Measurements from ENCODE around the gene PCDHGC3.

The PCDHGC3 gene

DNA sequence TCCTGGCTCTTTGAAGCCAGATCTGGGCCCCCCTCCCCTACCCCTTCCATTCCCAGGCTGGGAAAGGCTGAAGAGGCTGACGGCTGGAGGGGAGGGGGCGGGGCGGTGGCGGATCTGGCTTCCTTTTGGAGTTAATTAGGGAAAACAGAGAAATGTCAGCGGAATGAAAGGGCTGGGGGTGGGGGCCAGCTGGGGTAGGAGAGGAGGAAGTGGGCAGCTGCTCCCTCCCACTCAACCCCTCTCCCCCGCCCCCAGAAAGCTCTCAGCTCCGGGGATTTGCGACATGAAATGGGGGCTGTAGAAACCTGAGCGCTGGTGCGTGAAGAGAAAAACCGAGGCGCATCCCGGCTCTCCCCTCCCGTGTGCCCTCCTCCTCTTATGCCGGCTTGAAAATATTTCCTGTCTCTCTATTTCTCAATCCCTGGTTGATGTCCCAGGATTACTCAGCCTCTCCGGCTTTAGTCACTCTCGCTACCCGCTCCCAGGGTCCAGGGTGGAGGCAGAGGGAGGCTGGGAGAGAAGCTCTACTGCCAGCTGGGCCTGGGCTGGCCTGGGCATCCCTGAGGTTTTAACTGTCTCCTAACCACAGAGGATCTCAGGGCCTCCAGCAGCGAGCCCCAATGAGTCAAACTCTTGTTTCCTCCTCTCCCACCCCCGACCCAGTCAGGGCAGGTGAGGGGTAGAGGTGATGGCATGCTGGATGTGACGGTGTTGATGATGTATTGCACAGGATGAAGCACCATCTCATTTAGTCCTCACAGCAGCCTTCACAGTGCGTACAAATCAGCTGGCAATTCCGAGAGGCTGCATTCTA, 33.2 kb downstream of the PCDHGC3 start:
- DNase-seq: peak; percentile 80

DNA sequence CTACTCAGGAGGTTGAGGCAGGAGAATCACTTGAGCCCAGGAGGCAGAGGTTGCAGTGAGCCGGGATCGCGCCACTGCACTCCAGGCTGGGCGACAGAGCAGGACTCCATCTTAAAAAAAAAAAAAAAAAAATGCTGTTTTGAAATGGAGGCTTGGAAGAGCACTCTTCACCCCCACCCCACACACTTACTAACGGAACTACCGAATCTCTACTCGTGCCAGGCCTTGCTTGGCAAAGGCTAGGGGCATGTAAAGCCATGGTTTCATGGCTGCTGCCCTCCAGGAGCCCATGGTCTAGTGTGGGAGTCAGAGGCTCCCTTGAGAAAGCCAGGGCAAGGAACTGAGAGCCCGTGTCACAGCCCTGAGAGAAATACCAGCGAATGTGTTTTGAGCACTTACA, 34.4 kb downstream of the PCDHGC3 start:
- DNase-seq: no peak

DNA sequence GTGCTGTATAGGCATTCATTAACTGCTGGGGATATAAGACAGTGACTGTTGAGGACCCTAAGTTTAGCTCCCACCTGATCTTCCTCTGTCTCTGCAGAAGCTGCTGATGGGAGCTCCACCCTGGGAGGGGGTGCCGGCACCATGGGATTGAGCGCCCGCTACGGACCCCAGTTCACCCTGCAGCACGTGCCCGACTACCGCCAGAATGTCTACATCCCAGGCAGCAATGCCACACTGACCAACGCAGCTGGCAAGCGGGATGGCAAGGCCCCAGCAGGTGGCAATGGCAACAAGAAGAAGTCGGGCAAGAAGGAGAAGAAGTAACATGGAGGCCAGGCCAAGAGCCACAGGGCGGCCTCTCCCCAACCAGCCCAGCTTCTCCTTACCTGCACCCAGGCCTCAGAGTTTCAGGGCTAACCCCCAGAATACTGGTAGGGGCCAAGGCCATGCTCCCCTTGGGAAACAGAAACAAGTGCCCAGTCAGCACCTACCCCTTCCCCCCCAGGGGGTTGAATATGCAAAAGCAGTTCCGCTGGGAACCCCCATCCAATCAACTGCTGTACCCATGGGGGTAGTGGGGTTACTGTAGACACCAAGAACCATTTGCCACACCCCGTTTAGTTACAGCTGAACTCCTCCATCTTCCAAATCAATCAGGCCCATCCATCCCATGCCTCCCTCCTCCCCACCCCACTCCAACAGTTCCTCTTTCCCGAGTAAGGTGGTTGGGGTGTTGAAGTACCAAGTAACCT, 35.3 kb downstream of the PCDHGC3 start:
- no peak for DNase-seq

GRCh38 chr5:141511771-141512325, 36.1 kb downstream of the PCDHGC3 start:
- no peak for DNase-seq

- DNase-seq: peak; percentile 78
Observed at GRCh38 chr5:141512390-141512910, 36.7 kb downstream of the PCDHGC3 start.

GRCh38 chr5:141512911-141513626, 37.3 kb downstream of the PCDHGC3 start:
- peak; percentile 53 for DNase-seq

GRCh38 chr5:141513627-141514329, 38.0 kb downstream of the PCDHGC3 start:
- peak; percentile 55 for DNase-seq

DNA sequence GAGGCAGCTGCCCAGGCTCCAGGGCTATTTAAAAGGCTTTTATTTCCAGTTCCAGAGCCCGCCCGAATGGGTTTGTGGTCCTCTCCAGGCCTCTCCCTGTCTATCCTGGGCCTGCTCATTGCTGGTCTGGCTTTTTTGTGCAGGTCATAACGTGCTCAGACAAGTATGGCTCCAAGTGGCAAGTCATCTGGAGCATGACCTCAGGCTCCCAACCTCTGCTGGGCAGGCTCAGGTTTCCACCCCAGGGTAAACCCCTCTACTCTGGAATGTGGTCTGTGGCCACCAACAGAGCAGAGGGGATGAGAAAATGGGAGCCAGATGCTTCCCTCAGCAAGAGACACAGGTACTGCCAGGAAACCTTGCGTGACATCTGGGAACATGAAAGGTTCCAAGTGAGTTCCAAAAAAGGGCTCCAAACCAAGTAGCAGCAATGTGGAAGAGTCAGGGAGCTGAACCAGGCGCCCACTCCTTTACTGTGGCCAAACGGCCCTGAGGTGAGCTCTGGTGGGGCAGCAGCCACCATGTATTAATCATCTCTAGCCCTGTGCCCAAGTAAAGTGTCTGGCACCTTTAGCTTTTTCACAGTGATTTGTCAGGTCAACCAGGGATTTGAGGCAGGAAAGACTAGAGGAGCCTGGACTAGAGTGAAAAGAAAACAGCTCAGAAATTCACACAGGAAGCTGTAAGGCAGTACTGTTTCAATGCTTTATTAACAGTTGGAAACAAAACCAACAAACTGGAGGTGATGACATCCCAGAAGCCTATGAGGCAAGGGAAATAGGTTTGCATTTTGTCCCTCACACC, 38.8 kb downstream of the PCDHGC3 start:
- DNase-seq: no peak

GRCh38 chr5:141515141-141515540, 39.4 kb downstream of the PCDHGC3 start:
- DNase-seq: no peak

- no peak for DNase-seq
Observed at GRCh38 chr5:141515946-141516671, 40.3 kb downstream of the PCDHGC3 start.

GRCh38 chr5:141516672-141517025, 40.9 kb downstream of the PCDHGC3 start:
- no peak for DNase-seq

DNA sequence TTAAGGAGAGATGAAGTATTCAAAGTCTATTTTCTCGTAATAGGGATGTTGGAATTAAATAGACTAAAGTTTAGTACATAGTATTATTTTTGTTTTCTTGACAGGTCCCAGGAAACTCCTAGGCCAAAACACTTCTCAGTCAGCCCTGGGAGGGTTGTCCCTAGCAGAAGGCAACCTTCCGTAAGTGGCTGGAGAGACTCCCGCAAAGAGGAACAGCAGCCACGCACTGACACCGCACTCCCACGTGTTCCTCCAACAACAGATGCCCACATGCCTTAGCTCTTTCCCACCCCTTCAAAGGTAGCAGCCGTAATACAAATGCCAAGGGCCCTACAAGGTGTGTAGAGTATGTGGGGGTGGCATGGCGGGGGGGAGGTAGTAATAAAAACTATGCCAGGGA, 41.5 kb downstream of the PCDHGC3 start:
- no peak for DNase-seq

DNA sequence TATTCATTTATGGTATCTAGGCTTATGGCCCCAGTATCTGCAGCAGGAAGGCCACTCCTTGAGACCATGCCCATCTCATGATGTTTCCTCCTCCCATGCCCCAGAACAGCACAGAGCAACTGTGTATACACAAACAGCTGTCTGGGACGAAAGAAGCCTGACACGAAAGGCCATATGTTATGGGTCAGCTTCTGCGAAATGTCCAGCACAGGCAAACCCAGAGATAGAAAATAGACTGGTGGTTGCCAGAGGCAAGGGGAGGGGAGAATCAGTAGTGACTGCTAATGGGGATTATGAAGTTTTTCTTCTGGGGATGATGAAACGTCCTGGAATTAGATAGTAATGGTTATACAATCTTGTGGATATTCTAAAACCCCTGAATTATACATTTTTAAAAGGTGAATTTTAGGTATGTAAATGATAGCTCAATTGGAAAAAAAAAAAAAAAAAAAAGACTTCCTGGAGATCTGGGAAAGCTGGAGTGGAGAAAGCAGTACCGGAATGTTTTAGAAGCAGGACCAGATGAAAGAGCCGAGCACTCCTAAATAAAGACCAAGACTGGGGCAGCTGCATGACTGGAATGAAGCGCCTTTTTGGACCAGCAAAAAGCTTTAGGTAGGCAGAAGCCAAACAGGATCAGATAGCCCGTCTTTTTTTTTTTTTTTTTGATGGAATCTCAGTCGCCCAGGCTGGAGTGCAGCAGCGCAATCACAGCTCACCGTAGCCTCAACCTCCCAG, 42.3 kb downstream of the PCDHGC3 start:
- no peak for DNase-seq

GRCh38 chr5:141518618-141519015, 42.9 kb downstream of the PCDHGC3 start:
- DNase-seq: no peak

DNA sequence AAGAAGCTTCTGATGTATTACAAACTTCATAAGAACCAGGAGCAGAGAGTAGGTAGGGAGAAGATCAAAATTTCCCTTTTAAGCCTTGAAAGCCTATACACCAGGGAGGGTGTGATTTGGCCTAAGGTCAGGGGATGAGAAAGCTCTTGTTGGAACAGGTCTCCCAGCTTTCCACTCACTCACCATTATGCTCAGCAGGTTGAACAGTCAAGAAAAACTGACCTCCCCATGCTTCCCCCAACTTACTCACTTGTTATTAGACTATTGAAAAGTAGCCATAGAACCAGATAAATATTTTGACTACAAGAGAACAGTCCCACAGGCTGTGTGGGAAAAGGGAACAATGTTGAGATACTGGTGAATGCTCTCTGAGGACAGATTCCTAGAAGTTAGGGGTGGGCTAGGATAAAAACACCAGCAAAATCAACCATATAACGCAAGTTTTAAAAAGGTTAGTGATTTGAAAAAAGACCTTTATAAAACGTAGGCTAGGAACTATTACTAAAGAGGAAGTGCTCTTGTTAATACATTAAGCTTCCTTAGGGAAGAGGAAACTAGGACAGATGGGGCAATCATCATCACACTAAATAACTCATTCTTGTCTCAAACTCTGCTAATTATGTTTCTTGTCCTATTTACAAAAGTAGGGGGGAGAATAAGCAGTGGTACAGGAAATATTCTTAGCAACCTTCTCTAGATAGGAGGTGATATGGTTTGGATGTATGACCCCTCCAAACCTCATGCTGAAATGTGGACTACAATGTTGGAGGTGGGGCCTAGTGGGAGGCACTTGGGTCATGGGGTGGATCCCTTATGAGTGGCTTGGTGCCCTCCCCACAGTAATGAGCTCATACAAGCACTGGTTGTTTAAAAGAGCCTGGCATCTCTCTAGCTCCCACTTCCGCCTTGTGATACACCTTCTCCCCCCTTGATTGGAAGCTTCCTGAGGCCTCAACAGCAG, 44.1 kb downstream of the PCDHGC3 start:
- DNase-seq: peak; percentile 68

- DNase-seq: peak; percentile 88
Observed at GRCh38 chr5:141521244-141521781, 45.5 kb downstream of the PCDHGC3 start.

GRCh38 chr5:141522301-141522700, 46.5 kb downstream of the PCDHGC3 start:
- no peak for DNase-seq

DNA sequence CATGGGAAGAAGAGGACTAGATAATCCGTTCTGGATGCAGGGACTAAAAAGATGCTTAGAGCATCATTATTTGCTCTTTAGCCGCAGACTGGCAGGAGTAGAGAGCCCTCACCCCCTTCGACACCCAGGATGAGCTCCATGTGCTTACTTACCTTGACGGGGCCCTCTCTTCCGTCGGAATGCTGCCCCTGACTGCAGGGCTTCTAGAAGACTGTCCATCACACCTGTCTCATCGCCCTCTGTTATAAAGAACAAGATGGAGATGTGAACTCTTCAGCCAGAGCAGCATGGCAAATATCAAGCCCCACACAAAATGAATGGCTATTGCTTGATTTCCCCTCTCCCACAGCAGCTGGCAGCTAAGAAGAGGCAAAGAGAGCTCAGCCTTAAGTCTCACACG, 48.2 kb downstream of the PCDHGC3 start:
- no peak for DNase-seq
